DMS114 treated with DMSO at 0.1 percent for 48 hours (cell line): ENCODE results near the gene ETV1.
"Not testable (repeated sequence)": the region's sequence is repeated elsewhere in the genome, so short reads cannot be mapped to it uniquely, and the experiment has no call there.

Experiments used
- DNase-seq: peaks from one replicate; lab custom pipeline; 2025; ENCODE audit not compliant: unreplicated experiment; lab: John Stamatoyannopoulos, UW

The ETV1 gene

GRCh38 chr7:13933091-13933490, 56.4 kb downstream of the ETV1 start:
- no peak for DNase-seq

GRCh38 chr7:13932131-13932530, 57.3 kb downstream of the ETV1 start:
- DNase-seq: no peak

- DNase-seq: no peak
Observed at GRCh38 chr7:13921062-13921461, 68.4 kb downstream of the ETV1 start.

- DNase-seq: peak; percentile 87
Observed at GRCh38 chr7:13920053-13920697, 69.3 kb downstream of the ETV1 start.

- DNase-seq: not testable (repeated sequence)
Observed at GRCh38 chr7:13918333-13918732, 71.1 kb downstream of the ETV1 start.

- DNase-seq: not testable (repeated sequence)
Observed at GRCh38 chr7:13917103-13917502, 72.4 kb downstream of the ETV1 start.

- no peak for DNase-seq
Observed at GRCh38 chr7:13915891-13916290, 73.6 kb downstream of the ETV1 start.

GRCh38 chr7:13912715-13913278, 76.7 kb downstream of the ETV1 start:
- no peak for DNase-seq

GRCh38 chr7:13911909-13912308, 77.6 kb downstream of the ETV1 start:
- DNase-seq: no peak

- no peak for DNase-seq
Observed at GRCh38 chr7:13910805-13911551, 78.5 kb downstream of the ETV1 start.

- DNase-seq: no peak
Observed at GRCh38 chr7:13908667-13909397, 80.6 kb downstream of the ETV1 start.

GRCh38 chr7:13907831-13908230, 81.6 kb downstream of the ETV1 start:
- DNase-seq: no peak

- DNase-seq: no peak
Observed at GRCh38 chr7:13904689-13905088, 84.8 kb downstream of the ETV1 start.

- no peak for DNase-seq
Observed at GRCh38 chr7:13904007-13904406, 85.5 kb downstream of the ETV1 start.

- DNase-seq: no peak
Observed at GRCh38 chr7:13901577-13901976, 87.9 kb downstream of the ETV1 start.

GRCh38 chr7:13898957-13899670, 90.4 kb downstream of the ETV1 start:
- DNase-seq: no peak

- DNase-seq: no peak
Observed at GRCh38 chr7:13897819-13898218, 91.6 kb downstream of the ETV1 start.

GRCh38 chr7:13894954-13895353, 94.5 kb downstream of the ETV1 start:
- DNase-seq: no peak

- no peak for DNase-seq
Observed at GRCh38 chr7:13894377-13894776, 95.1 kb downstream of the ETV1 start.

GRCh38 chr7:13890793-13891192, 98.7 kb downstream of the ETV1 start:
- no peak for DNase-seq

- no peak for DNase-seq
Observed at GRCh38 chr7:13886356-13886755, 103.1 kb downstream of the ETV1 start.
